ENCODE data around the gene TMEM37.

Gene TMEM37

GRCh38 chr2:119431155-119431975 lies at the start of gene TMEM37:
Gene TMEM37, plus strand, starts transcription at chr2:119431854. Its CDS starts 50 bp downstream, at chr2:119431904.
- peak within 1 kb of the TSS; percentile 28 for H3K4me3 ChIP-seq (replicated peaks; ENCODE audit: low read depth, low read length)
- DNase-seq (ENCODE audit: extremely low read depth, low read depth), result no peak
- no peak for TF ChIP-seq CTCF (IDR thresholded peaks at IDR 0.05; ENCODE audit: low read depth, low read length, missing control alignments)

GRCh38 chr2:119383410-119384140 lies 48.1 kb upstream of the TMEM37 start:
- no peak for TF ChIP-seq CTCF (IDR thresholded peaks at IDR 0.05; ENCODE audit: low read depth, low read length, missing control alignments)
- no peak for DNase-seq (ENCODE audit: extremely low read depth, low read depth)

DNA sequence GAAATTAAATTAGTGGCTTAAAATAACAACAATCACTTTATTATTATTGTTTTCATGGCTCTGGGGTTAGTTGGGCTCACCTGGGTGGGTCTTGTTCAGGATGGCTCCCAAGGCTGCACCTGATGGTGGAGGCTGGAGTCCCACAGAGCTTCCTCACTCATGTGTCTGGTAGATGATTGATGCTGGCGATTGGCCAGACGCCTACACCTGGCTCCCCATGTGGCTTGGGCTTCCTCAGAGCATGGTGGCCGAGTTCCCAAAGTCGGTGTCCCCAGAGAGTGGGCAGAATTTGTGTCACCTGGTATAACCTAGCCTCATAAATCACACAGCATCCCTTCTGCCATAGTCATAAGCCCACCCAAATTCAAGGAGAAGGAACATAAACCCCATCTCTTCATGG lies 46.7 kb upstream of the TMEM37 start:
- TF ChIP-seq CTCF (IDR thresholded peaks at IDR 0.05; ENCODE audit: low read depth, low read length, missing control alignments), result no peak
- H3K4me3 ChIP-seq (replicated peaks; ENCODE audit: low read depth, low read length), result no peak overlapping the region
- DNase-seq (ENCODE audit: extremely low read depth, low read depth), result no peak

More at GRCh38 chr2:119383410-119384140, 48.1 kb upstream of the TMEM37 start:
- no peak overlapping the region for H3K4me3 ChIP-seq (replicated peaks; ENCODE audit: low read depth, low read length)

- no peak overlapping the region for H3K4me3 ChIP-seq (replicated peaks; ENCODE audit: low read depth, low read length)
- no peak for TF ChIP-seq CTCF (IDR thresholded peaks at IDR 0.05; ENCODE audit: low read depth, low read length, missing control alignments)
- DNase-seq (ENCODE audit: extremely low read depth, low read depth), result no peak
Observed at GRCh38 chr2:119385466-119385865, 46.2 kb upstream of the TMEM37 start.

- no peak for DNase-seq (ENCODE audit: extremely low read depth, low read depth)
- H3K4me3 ChIP-seq (replicated peaks; ENCODE audit: low read depth, low read length), result no peak overlapping the region
- TF ChIP-seq CTCF (IDR thresholded peaks at IDR 0.05; ENCODE audit: low read depth, low read length, missing control alignments), result no peak
Observed at GRCh38 chr2:119387381-119388129, 44.1 kb upstream of the TMEM37 start.

GRCh38 chr2:119389615-119390306 lies 41.9 kb upstream of the TMEM37 start:
- H3K4me3 ChIP-seq (replicated peaks; ENCODE audit: low read depth, low read length), result no peak overlapping the region
- no peak for DNase-seq (ENCODE audit: extremely low read depth, low read depth)
- TF ChIP-seq CTCF (IDR thresholded peaks at IDR 0.05; ENCODE audit: low read depth, low read length, missing control alignments), result no peak

Measured in HFF-Myc (cell line).